Lower leg skin (tissue), 3 donors: ENCODE results near the gene MMP11.

ENCODE experiments used
- POLR2A ChIP-seq, 2 donors: fragments of 450-650 bp; IDR thresholded peaks; one replicate each; pipeline ENCODE4 v1.6.1; 2016 to 2017; ENCODE audit warnings: antibody characterized with exemption in 2 of 2, mild to moderate bottlenecking in 1 of 2, moderate library complexity in 1 of 2
- TF ChIP-seq, protein P1 (sequence below), 3 donors: fragments of 450-650 bp; IDR thresholded peaks; one replicate each; pipeline ENCODE4 v1.5.1; 2016; ENCODE audit warnings: antibody characterized with exemption in 3 of 3, mild to moderate bottlenecking in 3 of 3, moderate library complexity in 2 of 3

DNA sequence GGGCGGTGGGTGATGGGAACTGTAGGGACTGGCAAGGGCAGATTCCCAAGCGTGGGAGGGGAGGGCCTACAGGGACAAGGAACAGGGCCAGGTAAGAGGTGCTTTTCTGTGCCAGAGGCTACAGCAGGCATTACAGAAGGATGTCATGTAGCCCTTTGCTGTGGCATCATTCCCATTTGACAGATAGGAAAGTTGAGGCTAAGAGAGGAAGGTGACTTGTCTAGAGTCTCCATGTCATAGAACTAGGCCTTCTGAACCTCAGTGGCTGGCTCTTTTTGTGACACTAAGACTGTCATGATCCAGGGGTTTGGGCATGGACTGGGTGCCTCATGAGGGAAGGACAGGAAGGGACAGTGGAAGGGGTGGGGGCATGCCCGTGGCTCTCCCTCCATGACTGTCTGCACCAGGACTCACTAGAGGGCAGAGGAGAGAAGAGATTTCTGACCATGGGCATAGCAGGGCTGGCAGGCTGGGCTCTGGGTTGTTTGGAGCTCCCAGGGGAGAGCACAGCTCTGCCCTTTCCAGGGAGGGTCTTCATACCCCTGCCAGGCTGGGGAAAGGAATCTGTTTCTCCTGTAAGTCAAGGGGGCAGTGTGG is 3.2 kb downstream of the MMP11 start:
- TF ChIP-seq, protein P1, sequence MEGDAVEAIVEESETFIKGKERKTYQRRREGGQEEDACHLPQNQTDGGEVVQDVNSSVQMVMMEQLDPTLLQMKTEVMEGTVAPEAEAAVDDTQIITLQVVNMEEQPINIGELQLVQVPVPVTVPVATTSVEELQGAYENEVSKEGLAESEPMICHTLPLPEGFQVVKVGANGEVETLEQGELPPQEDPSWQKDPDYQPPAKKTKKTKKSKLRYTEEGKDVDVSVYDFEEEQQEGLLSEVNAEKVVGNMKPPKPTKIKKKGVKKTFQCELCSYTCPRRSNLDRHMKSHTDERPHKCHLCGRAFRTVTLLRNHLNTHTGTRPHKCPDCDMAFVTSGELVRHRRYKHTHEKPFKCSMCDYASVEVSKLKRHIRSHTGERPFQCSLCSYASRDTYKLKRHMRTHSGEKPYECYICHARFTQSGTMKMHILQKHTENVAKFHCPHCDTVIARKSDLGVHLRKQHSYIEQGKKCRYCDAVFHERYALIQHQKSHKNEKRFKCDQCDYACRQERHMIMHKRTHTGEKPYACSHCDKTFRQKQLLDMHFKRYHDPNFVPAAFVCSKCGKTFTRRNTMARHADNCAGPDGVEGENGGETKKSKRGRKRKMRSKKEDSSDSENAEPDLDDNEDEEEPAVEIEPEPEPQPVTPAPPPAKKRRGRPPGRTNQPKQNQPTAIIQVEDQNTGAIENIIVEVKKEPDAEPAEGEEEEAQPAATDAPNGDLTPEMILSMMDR (IDR thresholded peaks at IDR 0.05) = no peak
- no peak for TF ChIP-seq POLR2A (IDR thresholded peaks at IDR 0.05)
